GM13976 (cell line): Measurements from ENCODE around the gene CNTF.

Source experiments
- DNase-seq: peaks from one replicate; pipeline ENCODE4 v3.0.0; 2012; ENCODE audit warnings: low spot score
- CTCF ChIP-seq: IDR thresholded peaks from 2 replicates; pipeline ENCODE4 v1.5.1; 2012; ENCODE audit warnings: borderline replicate concordance, mild to moderate bottlenecking; ENCODE audit not compliant: insufficient read depth; ENCODE audit errors: extremely low read depth, missing control alignments, control extremely low read depth
- in situ Hi-C: fragments of 300-500 bp; cut with MboI; formaldehyde crosslinking; loops from one replicate; pipeline ENCODE4 v1.12.0; 2022; ENCODE audit warnings: low sequenced_read_pairs, mixed read lengths, inconsistent platforms; ENCODE audit not compliant: unreplicated experiment

The CNTF gene

DNA sequence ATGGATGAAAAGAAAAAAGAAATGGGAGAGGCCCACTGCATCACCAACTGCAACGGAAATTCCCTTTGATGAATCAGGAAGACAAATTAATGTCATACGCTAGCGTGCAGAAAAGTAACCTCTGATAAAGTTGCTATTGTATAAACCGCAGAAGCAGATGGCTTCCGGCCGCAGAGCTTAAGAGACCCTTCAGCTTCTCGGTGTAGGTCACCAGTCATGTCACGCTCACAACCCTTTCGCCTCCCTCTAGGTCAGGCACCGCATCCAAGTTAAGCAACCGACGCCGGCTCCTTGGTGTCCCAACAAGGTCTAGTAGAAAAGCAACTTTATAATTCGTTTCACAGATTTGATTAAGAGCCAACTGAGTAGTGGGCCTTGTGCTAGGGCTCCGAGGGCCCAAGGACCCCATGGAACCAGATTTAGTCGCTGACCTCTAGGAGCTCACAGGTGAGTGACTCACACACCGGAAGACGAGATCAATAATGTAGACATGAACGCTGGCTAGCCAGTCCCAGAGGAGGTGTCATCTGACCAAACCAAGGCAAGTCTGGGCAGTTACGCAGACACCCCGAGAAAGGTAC, 44.8 kb upstream of the CNTF start:
- DNase-seq = peak; percentile 54
- in situ Hi-C loops = no loop called here
- no peak for TF ChIP-seq CTCF

DNA sequence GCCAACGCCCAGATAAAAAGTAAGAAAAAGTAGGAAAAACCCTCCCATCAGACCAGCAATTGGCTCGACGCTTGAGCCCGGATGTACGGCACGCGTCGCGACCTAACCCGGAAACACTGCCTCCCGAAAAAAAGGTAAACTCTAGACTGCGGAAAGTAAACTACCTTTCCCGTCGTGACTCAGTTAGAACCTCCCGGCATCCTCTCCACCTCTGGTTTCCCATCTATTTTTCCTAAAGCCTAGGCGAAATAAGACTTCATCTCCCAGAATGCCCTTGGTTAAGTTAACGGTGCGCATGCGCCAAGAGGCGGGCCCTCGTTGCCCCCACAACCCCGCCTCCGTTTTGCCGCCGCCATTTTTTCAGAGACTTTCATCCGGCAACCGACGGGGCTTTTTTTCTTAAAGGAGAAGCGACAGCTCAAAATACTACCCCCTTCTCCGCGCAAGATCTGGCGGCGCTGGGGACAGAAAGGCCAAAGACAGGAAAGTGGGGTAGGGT, 44.3 kb upstream of the CNTF start:
- in situ Hi-C loops = no loop called here
- peak; percentile 65 for DNase-seq
- TF ChIP-seq CTCF = no peak

GRCh38 chr11:58578635-58579191, 43.8 kb upstream of the CNTF start, which contains the start of gene ZFP91:
Gene ZFP91 (plus strand): TSS chr11:58579063. CDS start chr11:58579282, 219 bp downstream.
- TF ChIP-seq CTCF = no peak
- peak; percentile 90 for DNase-seq
- in situ Hi-C loops = no loop called here

GRCh38 chr11:58579192-58580129, 43.0 kb upstream of the CNTF start:
- peak; percentile 85 for TF ChIP-seq CTCF
- DNase-seq = peak; percentile 72
- in situ Hi-C loops = no loop called here

DNA sequence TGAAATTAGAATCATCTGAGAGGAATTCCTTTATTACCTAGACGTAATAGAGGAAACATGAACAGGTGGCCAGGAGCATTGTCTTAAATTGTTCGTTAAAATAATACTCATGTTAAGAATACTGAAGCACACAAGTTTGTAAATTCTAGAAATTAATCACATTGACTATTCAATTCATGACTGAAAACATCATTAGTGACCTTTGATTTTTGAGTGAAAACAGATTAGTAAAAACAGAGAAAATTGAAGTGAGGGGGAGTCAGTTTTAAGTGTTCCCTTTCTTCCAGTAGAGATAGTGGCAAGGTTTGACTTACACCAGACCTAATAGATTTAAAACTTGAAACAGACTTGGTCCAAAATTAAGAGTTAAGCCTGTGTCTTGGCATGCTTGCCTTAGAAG, 42.2 kb upstream of the CNTF start:
- TF ChIP-seq CTCF = no peak
- no peak for DNase-seq
- in situ Hi-C loops = no loop called here

DNA sequence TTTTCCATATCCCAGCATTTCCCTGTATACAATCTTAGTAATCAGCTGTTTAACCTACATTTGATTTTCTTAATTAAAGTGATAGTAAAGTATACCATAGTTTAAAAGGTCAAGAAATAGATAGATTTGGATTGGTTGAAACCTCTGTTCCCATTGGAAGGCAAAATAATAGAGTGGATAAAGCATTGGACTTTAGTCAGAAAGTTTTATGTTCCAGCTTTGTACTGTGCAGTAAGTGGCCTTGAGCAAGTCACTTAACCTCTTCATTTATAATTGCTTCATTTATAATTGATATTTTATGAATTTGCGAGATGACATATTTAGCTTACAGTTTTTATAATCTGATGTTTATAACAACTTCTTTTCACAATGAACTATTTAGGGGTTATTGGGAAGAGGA, 40.0 kb upstream of the CNTF start:
- no peak for DNase-seq
- no peak for TF ChIP-seq CTCF
- in situ Hi-C loops = no loop called here
